Suppressor macrophage (primary cell): Measurements from ENCODE around the gene PZP.

Experiments used
- DNase-seq, 4 experiments: peaks; one replicate each; pipeline ENCODE4 v3.0.0-alpha.2; 2020 to 2022

PZP gene

DNA sequence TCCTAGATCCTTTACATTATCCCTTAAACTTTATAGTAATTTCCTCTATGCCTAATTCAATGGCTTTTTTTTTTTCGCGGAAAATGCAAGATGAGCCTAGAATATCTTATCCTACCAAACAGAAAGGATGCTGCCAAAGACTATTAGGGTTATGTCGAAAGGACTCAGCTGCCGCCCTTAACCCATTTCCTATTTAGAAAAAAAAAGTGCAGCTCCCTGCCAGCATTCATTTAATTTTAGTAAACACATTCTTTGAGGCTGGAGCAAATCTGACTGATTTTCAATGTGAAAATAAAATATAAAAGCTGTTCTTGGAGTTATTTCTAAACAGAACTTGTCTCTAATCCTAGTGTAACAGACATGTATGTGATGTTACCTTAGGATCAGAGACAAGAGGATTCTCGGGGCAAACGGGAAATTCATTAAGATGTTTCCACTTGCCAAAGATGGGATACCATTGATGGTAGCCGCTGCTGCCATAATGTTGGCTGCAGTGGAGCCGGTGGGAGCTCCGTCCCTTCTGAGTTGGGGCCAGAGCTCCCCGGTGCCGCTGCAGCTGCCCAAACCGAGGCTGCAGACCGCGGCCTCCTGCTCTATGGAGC is 84.3 kb downstream of the PZP start:
- DNase-seq = no peak

DNA sequence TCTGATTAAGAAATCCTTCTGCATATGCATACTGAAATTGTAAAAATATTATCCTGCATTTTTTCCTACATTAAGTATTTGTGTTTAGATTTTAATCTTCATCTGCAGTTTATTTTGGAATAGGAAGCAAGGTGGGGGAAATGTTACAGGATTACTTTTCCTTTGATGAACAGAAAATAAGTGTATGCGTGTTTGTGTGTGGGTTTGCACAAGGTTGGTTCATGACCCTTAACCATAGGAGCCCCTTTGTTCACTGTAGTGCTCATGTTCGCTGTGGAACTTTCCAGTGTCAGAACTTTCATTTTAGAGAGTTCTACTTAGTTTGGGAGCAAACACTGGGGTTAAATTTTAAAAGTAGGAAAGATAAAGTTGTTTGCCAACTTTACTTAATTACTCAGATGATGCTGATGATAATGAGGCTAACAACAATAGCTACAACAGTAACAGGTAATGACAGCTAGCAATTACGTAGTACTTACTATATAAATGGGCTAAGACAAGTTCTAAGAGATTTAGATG is 86.0 kb downstream of the PZP start:
- no peak for DNase-seq

DNA sequence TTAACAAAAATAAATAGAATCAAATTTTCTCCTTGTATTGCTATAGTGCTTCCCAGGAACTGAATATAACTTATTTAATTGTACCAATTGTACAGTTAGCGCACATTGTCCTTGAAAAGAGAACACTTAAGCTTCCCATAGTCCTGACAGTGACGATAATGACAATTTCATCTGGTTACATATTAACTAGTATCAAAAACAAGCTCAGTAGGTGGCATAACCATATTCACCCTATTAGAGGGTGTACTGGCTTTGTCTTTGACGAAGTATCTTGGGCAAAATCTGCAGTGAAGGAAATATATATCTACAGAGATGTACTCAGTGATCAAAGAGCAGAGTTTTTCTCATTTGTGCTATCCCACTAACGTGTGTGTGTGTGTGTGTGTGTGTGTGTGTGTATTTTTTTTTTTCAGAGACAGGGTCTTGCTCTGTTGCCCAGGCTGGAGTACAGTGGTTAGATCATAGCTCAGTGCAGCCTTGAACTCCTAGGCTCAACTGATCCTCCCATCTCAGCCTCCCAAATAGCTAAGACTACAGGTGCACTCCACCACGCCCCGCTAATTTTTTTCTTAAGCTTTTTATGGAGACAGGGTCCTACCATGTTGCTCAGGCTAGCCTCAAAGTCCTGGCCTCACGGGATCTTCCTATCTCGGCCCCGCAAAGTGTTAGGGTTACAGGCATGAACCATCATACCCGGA is 87.6 kb downstream of the PZP start:
- DNase-seq = no peak

DNA sequence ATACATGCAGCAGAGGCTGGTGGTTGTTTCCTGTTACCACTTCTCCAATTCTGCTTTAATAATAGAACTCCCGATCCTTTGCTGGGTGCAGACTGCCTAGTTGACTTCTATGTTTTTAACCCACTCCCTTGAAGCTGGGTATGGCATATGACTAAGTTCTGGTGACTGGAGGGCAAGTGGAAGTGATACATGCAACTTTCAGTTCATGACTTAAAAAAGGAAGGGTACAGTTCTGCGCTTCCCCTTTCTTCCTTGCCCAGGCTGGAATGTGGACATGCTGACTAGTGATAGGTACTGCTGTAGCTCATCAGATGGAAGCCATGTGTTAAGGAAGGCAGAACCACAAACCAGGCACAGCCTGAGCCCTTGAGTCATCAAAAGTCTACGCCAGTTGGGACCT is 90.0 kb downstream of the PZP start:
- DNase-seq = peak; percentile 91 to 98 (median 94)

DNA sequence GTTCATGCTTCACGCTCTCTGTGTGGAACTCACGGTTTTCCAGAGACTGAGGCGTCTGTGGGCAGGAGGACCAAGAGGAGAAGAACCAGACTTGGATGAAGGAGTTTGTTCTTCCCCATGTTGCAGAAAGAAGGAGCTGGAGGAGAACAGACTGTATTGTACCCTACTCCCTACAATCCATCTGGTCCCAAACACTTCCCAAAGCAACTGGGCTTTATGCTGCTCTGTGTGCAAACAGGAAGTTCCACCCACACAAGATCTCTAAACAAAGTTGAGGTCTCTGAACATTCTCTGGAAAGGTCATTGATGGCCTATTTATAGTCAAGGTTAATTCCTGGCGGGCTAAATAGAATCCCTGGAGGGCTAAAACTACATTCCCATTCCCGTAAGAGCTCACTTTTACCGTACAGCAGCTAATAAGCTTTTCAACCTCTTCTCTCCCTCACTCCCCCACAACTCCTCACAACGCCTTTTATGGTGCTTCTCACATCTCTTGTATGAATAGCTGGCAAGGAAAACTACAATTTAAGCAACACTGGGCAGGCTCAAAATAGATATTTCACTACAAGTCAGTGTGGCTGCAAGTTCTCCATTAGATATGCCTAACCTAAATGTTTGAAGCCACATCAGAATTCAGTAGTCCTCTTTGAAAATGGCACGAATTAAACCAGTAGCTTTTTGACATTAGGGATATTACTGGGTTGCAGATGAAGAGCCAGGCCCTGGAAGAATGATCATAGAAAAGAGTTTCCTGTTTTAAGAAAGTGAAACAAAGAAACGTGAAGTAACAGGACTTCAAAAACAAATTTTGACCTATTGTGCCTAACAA is 92.2 kb downstream of the PZP start, which contains the start of gene A2M:
TSS of gene A2M (minus strand) at position 189 of the 829 bp plus-strand sequence. CDS start at position 119, 70 bp downstream.
- peak; percentile 46 to 84 (median 75) for DNase-seq

DNA sequence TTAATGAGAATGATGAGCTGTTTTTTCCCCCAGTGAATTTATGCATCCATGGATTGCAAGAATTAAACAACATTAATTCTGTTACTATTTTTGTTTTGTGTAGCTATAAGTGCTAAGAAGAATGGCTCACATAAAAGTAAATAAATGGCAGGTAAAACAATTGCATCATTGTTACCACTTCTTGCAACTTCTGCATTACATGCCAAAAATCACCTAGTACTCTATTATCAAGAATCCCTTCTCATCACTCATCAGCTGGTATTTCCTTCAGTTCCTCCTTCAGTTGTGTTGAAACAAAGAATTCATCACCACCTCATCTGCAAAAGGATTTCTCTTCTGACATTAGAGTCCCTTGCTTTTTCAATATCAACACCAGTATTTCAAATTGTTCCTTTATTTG is 93.2 kb downstream of the PZP start:
- DNase-seq = peak in 3 of 4 experiments; percentile 11 to 78 (median 68)

DNA sequence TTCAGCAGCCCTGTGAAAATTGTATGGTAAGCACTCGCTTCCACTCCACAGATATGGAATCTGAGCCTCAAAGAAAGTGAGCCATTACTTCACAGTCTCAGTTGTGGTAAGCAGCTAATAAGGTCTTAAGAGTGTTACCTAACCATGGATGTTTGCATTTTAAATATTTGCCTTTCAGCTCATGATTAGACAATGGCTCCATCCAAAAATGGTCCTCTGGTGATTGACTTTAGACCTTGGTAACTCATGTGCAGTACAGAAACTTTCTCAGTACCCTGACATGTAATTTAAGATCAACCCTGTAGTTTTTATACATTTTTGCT is 94.2 kb downstream of the PZP start:
- DNase-seq = no peak

DNA sequence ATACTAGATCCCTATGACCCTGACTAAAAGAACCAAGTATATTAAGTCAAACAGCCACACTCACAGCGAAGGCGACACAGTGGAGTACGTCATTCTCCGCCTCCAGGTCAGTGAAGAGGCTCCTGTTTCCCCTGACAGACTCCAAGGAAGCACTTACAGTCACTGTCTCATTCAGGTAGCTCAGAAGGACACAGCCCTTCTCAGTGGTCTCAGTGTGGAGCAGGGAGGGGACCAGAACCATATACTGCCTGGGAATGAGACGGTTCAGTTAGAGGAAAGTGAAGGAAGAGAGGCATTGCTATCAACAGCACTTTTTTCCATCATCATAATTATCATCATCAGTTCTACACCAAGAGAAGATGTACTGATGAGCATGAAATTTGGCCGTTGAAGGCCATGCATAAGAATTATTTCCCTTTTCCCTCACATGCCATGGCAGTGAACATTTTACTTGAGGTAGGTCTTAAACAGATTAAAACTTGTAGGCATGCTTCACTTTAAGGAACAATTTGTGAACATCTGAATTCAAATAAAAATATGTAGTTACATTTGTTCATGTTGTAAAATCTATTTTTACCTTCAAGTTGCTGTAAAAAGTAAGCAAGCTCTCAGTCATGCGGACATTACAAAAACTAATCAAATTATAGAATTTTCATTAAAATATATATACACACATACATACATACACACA is 94.8 kb downstream of the PZP start:
- DNase-seq = no peak

DNA sequence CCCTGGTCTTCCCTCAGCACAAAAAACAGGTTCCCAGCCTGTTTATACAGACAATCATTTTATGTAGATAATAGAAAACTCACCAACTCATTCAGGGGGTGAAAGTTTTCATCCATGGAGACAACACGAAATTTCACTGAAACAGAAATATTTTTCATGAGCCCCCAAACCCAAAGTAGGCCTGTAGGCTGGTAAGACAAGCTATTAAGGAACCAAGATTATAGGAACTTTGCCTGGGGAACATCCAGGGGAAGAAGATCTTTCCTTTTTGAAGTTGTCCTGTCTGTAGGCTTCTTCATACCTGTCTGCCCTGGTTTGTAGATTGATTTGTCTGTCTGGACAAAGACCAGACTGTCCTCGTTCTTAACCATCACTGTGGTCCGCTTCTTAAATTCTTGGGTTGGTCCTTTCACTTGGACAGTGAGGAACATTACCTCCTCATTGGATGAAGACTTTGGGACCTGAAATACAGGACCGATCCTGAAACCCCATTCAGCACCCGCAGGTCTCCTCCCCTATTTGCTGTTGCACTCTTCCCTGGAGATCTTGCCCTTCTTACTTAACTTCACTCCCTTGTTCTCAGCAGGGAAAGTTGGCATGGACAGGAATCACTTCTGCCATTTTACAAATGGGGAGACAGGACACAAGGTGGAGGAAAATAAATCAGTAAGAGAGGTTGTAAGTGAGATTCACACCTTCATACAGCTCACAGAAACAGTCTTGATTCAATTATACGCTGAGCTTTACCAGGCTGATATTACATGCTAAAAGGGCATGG is 95.9 kb downstream of the PZP start:
- no peak for DNase-seq

DNA sequence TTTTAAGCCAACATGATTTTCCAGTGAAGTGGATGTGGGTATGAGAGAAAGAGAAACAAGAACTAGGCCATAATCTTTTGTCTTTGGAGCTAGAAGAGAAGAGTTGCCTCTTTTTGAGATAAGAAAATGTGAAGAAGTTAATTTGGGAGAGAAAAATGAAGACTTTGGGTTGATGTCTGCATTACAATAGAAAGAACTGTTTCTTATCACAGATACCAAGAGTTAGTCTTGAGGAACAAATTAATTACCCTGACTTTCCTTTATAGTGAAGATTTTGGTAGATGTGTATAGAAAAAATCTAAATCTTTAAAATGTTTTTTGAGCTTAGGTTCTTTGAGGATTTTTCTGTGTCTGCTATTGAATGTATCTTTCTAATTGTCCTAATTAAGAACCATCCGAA is 96.7 kb downstream of the PZP start:
- no peak for DNase-seq

DNA sequence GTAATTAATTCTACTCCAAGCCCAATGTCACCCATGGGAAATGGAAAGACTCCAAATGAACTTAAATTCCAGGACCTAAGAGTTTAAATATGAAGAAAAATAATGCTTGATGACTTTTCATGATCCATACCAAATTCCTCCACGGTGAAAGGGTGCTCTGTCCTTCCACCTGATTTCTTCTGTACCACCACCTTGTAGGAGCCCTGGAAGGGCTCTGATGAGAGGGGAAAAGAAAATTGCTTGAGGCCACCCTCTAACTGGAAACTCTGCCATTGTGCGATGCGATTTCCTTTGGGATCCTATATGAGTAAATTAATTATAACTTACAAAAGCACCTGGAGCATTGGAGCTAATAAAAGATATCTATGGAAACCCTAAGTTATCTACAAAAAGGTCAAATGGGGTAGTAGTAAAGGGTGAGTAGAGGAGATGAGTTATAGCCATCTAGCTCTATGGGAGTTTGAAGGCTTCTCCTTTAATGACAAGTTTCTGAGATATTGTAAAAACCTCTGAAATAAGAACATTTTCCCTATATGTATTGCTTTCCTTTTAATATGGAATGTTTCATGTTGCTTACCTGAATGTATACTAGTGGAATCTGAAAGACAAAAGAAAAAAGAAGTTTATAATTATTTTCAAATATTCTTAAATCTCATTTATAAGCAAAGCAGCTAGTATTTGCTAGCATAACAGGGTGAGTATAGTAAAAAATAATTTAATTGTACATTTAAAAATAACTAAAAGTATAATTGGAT is 98.3 kb downstream of the PZP start:
- no peak for DNase-seq

DNA sequence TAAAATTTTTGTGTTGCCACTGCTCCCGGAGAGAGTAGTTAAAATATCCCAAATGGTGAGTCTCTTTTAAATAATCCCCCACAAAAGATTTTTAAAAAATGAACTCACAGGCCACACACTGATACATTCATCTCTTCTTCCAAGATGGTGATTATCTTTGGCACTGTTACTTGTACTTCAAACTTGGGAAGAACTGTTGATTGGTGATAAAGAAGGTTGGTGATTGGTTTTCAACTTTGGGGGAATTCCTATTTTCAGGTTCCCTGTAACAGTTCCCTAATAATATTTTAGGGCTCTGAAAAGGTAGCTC is 99.0 kb downstream of the PZP start:
- DNase-seq = no peak

DNA sequence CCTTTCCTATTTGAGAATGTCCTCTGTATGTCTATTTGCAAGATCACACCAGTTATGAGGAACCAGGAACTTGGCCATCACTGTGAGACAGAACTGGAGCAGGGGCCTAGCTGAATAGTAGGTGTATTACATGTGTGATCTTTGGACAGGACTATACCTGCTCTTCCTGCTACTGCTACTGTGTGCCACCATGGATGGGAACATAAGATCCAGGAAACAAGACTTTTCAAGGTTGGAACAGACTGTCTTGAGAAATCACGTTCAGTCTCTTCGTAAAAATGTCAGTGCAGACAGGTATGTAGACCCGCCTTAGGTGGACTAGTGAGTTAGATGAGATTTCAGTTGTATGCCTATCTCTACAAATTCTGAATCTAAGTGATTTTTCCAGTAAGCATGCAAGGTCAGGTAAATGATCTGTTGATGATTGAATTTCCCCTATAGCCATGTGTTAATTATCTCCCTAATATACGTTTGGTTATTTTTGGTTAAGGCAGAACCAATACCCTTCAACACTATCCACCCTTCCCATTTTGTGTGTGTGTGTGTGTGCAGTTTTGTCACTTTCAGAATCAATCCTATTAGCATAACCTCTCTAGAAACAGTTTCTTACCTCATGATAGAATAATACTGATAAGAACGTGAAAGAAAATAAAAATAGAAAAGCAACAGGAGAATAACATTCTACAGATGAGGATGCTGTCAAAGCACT is 99.5 kb downstream of the PZP start:
- no peak for DNase-seq

DNA sequence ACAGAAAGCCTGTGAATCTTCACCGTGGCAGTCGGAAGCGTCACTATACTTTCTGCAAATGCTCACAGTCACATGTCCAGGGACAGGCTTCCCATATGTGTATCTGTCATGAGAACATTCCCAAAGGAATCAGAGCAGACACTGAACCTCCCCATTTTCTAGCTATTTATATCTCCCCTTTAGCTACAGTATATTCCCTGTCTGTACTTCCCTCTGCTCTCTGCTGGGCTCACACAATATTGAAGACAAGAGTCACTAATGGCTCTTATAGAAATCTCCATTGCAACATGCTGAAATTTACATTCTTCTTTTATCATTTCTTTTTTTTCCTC is 100.7 kb downstream of the PZP start:
- no peak for DNase-seq

DNA sequence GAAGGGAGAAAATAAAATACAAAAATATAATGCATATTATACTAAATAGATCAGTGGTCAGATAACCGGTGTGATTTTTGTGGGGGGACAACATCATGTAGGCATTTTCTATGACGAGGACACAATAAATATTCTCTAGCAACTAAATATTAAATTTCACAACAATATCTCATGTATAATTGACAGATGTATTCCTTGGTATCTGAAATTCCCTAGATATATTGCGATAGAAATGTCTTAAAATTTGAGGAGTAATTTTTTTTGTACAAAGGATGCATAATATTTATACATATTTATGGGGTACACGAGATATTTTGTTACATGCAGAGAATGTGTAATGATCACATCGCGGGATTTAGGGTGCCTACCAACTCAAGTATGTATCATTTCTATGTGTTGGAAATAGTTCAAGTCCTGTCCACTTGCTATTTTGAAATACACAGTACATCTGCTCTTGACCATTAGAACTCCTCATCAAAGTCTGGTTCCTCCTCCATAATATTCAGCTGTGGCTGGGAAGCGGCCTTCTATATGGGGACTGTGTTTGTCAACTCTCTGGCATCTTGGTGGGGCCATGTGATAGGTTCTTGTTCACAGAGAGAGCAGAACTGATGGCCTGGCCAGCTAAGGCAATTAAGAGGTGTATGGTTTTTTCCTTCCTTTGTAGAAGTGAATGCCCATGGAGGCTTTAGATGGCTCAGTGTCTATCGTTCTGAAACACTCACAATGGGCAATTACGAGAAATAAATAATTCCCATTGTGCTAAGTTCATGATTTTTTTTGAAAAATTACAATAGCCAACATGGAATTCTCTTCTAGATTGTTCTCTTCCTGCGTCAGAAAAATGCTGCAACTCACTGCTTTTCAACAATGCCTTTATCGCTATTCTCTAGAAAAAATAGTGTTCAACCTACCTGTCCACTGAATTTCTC is 101.3 kb downstream of the PZP start:
- DNase-seq = no peak

DNA sequence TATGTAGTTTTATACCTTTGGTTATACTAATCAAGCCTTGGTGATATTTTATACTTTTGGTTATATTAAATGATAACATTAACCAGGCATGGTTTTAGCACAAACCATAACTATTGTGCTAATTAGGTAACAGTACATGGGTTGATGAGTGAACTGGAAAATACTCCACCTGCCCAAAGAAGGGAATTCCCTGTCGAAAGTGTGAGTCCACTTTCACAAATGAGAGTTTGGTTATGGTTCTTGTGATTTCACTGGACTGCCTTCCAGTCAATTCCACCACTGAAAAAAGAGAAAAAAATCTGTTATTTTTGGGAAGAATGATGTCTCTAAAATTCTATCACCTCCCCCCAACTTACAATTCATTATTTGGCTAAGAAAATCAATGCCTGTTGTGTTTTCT is 102.1 kb downstream of the PZP start:
- DNase-seq = no peak

DNA sequence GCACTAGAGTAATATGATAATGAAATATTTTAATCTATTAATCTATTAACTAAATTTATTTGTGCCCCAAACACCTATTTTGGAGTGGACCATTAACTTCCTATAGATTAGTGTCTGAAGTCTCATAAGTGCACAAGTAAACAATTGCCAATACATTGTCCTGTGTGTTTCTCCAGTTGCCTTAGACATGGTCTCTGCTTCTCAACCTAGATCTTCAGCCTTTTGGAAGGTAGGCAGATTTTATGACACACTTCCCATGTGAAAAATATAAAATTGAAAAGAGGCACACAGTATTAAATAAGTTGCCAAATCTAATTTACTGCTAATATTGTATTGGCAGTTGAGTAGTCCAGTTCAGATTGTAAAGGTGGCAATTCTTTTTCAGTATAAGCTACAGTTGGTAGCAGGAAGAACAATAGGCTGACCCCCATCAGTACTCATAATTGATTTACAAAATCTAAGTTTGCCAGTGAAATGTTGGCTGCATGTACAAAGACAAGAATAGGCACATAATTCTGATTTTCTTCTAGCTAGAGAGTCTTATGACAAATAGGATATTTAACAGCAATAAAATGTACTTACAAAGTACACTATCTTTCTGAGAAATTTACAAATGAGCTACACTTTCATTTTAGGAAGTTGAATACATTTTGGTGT is 103.3 kb downstream of the PZP start:
- no peak for DNase-seq

DNA sequence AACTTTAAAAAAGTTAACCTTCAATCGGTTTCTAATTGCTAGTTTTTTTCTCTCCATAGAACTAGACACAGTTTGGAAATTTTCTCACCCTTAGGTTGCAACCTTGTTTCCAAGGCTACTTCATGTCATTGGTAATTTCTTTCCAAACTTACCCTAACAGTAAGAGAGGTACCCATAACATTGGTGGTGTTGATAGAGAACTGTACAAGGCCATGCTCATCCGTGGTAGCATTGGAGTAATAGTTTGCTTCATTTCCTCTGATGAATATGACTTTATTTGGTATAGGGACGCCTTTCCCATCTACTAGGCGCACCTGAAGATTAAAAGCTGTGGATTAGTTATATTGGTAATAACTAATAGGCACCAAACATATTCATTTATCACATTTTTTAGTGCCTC is 104.1 kb downstream of the PZP start:
- no peak for DNase-seq
